ENCODE data around the gene SEMA6A.
"Not testable (repeated sequence)": the region's sequence is repeated elsewhere in the genome, so short reads cannot be mapped to it uniquely, and the experiment has no call there.

The SEMA6A gene

DNA sequence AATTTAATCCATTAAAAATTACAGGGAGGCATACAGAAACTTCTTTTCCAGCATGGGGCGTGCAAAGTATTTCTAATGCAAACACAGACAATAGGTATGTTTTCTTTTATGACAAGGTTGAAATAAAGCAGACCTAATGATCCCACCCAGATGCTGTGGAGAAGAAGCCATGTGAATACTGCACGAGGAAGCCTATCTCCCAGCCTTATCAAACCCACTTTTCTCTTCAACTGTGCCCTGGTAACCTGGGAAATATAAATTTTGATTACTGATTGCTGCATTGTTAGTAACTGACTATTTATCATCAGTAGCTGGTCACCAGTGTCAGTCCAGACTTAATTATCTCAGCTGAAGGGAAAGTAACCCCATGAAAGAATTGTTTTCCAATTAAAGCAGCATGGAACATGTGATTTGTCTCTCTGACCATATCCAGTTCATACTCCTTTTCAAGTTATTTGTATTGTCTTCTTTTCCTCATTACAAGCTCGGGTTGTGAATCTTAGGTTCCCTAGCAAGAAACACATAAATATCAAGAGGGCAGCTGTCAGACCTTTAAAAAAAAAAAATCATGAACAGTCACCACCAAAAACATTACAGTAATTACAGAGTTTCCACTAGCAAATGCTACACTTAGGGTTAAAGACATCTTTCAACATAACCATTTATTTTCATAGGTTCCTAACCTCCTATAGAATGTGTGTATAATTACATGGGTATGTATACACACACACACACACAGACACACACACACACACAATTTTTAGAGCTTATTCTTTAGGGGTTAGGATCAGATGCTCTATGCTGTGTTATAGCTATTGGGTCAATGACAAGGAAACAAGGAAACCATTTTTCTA lies 50.3 kb downstream of the SEMA6A start:
- Histone ChIP-seq H3K4me1 (ENCODE audit: insufficient read depth, low read length, severe bottlenecking) (no peaks in the 10 kb centered on the region), H2AFZ (ENCODE audit: low read length) (no peak overlapping the region), H3K27me3 (ENCODE audit: insufficient read depth, low read length) (no peaks in the 10 kb centered on the region), H3K9me3 (ENCODE audit: low read length) (no peaks in the 10 kb centered on the region), H3K36me3 (ENCODE audit: insufficient read depth, low read length) (no peaks in the 10 kb centered on the region), H3K79me2 (ENCODE audit: insufficient read depth, low read length) (no peaks in the 10 kb centered on the region), H3K4me3 (ENCODE audit: low read depth, low read length, poor library complexity, severe bottlenecking) (no peak overlapping the region), H3F3A (ENCODE audit: insufficient read depth, low read length) (no peaks in the 10 kb centered on the region), H3K9ac (ENCODE audit: low read length) (no peak overlapping the region), H4K20me1 (ENCODE audit: insufficient read depth, low read length) (no peaks in the 10 kb centered on the region), H3K27ac (ENCODE audit: low read depth, low read length, poor library complexity, severe bottlenecking) (no peak overlapping the region), H3K9me2 (ENCODE audit: low read depth, low read length) (no peaks in the 10 kb centered on the region), H3K4me2 (ENCODE audit: low read length) (no peak overlapping the region)
- TF ChIP-seq, protein P1, sequence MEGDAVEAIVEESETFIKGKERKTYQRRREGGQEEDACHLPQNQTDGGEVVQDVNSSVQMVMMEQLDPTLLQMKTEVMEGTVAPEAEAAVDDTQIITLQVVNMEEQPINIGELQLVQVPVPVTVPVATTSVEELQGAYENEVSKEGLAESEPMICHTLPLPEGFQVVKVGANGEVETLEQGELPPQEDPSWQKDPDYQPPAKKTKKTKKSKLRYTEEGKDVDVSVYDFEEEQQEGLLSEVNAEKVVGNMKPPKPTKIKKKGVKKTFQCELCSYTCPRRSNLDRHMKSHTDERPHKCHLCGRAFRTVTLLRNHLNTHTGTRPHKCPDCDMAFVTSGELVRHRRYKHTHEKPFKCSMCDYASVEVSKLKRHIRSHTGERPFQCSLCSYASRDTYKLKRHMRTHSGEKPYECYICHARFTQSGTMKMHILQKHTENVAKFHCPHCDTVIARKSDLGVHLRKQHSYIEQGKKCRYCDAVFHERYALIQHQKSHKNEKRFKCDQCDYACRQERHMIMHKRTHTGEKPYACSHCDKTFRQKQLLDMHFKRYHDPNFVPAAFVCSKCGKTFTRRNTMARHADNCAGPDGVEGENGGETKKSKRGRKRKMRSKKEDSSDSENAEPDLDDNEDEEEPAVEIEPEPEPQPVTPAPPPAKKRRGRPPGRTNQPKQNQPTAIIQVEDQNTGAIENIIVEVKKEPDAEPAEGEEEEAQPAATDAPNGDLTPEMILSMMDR (IDR thresholded peaks at IDR 0.05; ENCODE audit: low read length) = no peak
- TF ChIP-seq EZH2 (IDR thresholded peaks at IDR 0.05; ENCODE audit: borderline replicate concordance, low read length) = no peak

DNA sequence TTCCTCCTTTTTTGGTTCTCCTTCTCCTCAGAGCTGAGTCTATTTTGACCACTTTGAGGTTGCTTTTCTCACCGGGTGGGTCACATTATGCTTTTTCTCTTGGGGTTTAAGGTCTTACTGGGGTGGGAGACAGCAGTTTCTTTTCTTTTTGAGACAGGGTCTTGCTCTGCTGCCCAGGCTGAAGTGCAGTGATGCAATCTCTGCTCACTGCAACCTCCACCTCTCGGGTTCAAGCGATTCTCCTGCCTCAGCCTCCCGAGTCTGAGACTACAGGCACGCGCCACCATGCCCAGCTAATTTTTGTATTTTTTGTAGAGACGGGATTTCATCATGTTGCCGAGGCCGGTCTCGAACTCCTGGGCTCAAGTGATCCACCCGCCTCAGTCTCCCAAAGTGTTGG lies 51.4 kb downstream of the SEMA6A start:
- not testable (repeated sequence) for H3K79me2 ChIP-seq (ENCODE audit: insufficient read depth, low read length); H3K9me3 ChIP-seq (ENCODE audit: low read length); H2AFZ ChIP-seq (ENCODE audit: low read length); H3K9ac ChIP-seq (ENCODE audit: low read length); H3F3A ChIP-seq (ENCODE audit: insufficient read depth, low read length); H3K27me3 ChIP-seq (ENCODE audit: insufficient read depth, low read length); H3K4me2 ChIP-seq (ENCODE audit: low read length); H3K36me3 ChIP-seq (ENCODE audit: insufficient read depth, low read length); H4K20me1 ChIP-seq (ENCODE audit: insufficient read depth, low read length); H3K9me2 ChIP-seq (ENCODE audit: low read depth, low read length); H3K27ac ChIP-seq (ENCODE audit: low read depth, low read length, poor library complexity, severe bottlenecking); H3K4me3 ChIP-seq (ENCODE audit: low read depth, low read length, poor library complexity, severe bottlenecking); H3K4me1 ChIP-seq (ENCODE audit: insufficient read depth, low read length, severe bottlenecking)

DNA sequence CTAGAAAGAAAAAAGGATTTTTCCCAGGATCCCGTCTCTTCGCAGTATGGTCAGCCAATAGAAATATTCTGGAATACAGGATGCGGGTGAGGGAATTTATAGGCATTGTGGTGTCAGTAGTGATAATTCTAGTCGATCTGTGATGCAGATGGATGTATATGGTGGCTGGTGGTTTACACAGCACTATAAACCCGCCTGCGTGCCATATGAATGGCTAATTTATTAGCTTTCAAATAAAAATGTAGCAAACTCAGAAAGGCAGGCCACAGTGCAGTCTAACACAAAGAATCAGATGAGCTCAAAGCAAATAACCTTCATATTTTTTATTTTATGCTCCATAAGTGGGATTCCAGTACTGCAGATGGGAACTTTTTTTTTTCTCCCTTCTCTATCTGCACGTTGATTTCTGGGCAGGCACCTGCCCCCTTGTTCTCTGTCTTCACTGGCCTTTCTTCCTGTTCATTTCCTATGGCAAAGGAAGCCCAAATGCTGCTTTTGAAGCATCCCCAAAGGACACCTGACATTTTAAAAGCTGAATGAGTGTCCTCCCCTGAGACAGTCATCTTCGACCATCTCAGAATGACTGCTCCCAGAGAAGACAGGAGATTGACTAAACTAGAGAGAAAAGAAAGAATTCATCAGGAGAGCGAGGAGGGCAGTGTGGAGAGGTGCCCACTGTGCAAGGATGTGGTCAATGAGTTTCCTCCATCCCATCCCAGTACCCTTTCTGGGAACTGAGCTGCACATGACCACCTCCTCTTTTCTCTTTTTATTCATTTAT lies 52.1 kb downstream of the SEMA6A start:
- no peaks in the 10 kb centered on the region for H3K36me3 ChIP-seq (ENCODE audit: insufficient read depth, low read length)
- no peaks in the 10 kb centered on the region for H3F3A ChIP-seq (ENCODE audit: insufficient read depth, low read length)
- no peak overlapping the region for H3K27ac ChIP-seq (ENCODE audit: low read depth, low read length, poor library complexity, severe bottlenecking)
- H3K27me3 ChIP-seq (ENCODE audit: insufficient read depth, low read length) = no peaks in the 10 kb centered on the region
- no peaks in the 10 kb centered on the region for H3K79me2 ChIP-seq (ENCODE audit: insufficient read depth, low read length)
- no peaks in the 10 kb centered on the region for H3K9me3 ChIP-seq (ENCODE audit: low read length)
- TF ChIP-seq, protein P1 (IDR thresholded peaks at IDR 0.05; ENCODE audit: low read length) = no peak
- TF ChIP-seq EZH2 (IDR thresholded peaks at IDR 0.05; ENCODE audit: borderline replicate concordance, low read length) = no peak
- no peak overlapping the region for H2AFZ ChIP-seq (ENCODE audit: low read length)
- H3K4me2 ChIP-seq (ENCODE audit: low read length) = no peak overlapping the region
- H3K9me2 ChIP-seq (ENCODE audit: low read depth, low read length) = no peaks in the 10 kb centered on the region
- no peak overlapping the region for H3K9ac ChIP-seq (ENCODE audit: low read length)
- no peak overlapping the region for H3K4me3 ChIP-seq (ENCODE audit: low read depth, low read length, poor library complexity, severe bottlenecking)
- H3K4me1 ChIP-seq (ENCODE audit: insufficient read depth, low read length, severe bottlenecking) = no peaks in the 10 kb centered on the region
- no peaks in the 10 kb centered on the region for H4K20me1 ChIP-seq (ENCODE audit: insufficient read depth, low read length)
